ENCODE measurements around the gene STUM.
"Not testable (repeated sequence)": the region's sequence is repeated elsewhere in the genome, so short reads cannot be mapped to it uniquely, and the experiment has no call there.

STUM gene

DNA sequence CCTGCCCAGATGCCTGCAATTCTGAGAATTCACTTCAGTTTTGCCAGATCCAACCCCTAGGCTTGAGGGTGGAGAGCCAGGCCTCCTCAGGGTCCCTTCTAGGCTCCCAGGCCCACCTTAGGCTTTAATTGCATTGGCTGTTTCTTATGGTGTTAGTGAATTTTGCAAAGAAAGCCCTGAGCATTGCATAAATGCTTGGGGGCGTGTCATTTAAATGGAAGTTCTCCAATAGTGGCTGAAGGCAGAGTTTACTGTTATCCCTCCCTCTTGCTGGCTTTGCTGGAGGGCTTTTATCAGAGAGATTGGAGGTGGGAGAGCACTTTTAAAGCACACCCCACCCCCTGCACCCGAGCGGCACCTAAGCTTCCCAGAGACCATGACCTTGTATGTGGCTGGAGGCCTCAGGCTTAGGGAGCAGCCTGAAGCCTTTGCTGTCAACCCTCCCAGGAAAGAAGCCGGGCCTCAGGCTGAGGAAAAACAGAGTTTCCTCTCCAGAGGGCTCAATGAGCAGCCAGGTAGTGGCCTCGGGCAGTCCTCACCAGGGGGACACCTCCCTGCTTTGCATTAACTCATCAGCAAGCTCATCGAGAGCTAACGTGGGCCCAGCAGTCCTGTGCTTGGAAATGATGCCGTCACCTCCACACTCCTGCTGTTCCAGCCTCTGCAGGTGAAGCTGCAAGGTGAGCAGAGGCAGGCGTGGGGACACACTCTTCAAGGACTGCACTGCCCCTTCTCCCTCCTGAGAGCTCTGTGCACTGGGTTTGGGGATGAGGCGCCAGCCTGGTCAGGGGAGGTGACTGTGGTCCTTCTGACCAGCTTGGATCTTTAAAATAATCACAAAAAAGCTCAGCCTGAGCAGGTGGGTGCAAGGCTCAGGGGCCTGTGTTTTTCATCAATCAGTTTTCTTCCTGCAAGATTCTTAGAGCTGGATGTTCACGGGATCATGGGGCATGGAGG, 58.0 kb downstream of the STUM start:
- no peak for DNase-seq

DNA sequence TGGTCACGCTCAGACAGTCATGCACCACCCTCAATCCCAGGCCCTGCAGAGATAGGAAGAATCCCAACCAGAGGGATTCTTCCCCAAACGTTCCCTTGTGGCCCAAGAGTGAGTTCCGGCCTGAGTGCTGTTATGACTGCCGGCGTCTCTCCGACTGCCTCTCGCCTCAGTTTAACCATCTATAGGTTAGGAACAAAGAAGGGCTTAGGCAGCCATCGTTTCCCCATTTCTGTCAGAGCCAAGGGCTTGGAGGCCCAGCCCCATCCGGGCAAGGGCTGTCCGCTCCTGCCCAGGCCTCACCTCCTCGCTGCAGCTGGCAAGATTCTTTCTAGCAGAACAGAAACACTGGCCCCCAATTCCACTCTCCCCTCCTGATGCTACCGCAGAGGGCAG, 58.7 kb downstream of the STUM start:
- DNase-seq: no peak

DNA sequence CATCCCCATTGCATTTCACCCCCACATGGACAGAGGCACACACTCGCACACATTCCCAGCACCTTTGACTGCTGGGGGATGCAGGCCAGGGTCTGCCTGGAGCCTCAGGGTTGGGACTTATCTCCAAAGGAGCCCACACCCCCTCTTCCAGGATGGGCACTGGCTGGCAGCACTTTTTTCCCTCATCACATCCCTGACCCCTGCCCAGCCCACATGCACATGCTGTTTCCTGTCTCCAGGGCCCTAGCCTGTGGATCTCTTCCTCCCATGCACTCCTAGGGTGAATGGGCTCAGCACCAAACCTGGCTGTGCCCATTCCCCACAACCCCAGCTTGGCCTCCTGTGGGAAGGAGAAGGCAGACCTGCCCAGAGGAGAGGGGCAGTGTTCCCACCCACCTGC, 59.3 kb downstream of the STUM start:
- DNase-seq: no peak

DNA sequence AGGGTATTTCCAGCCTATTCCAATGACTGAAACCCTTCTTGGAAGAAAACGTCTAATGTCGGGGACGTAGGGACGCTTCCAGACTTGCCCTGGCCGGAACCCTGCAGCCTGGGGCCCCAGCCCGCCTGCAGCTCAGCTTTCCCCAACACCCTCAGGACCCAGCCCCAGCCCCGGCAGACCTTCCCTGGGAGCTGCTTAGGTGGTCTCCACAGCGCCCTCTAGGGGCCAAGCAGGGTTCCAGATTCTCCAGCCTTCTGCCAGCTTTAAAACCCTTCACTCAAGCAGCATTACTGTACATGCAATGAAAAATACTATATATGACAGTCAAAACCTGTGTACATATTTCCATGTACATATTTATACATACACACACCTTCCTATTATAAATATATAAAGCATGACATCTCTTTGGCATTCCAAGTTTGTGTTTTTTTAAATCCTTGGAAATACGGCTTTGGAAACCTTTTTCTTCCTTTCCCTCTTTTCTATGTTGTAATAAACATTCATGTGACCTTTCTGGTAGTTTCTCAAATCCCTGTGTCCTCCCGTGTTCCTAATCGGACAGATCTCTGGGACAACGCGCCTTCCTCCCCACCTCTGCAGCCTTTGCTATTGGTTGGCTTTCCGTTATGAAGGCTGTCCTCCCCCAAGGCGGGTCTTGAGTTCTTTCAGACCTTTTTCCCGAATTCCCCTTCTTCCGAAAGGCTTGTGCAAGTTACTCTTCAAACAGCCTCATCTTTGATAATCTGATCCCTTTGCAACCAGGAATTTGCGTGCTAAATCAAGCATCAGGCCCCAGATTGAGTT, 60.3 kb downstream of the STUM start:
- peak; percentile 61 for DNase-seq

DNA sequence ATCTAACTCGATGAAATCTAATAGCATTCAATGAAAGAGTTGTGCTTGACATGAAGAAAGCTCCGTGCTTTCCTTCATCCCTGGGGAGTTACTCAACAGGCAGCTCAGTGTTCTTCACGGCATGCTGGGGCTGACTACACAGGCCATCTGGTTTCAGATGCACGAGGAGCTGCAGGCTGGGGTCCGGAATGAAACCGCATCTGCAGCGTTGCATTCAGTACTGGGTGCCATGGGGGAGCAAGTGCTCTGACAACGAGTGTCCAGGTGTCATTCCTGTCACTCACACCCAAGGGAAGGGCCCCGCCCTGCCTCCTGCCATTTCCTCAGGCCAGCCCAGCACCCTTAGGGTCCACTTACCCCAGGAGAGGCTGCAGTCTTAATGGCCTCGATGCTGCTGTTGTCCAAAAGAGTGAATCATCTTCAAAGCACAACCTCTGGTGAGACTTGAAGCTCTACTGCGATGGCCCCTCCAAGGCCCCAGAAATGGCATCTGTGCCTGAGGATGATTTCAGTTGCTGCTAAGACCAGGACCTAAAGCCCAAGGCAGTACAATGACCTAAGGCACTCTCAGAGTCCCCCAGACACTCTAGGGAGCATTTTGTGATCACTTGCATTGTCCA, 61.4 kb downstream of the STUM start:
- no peak for DNase-seq

DNA sequence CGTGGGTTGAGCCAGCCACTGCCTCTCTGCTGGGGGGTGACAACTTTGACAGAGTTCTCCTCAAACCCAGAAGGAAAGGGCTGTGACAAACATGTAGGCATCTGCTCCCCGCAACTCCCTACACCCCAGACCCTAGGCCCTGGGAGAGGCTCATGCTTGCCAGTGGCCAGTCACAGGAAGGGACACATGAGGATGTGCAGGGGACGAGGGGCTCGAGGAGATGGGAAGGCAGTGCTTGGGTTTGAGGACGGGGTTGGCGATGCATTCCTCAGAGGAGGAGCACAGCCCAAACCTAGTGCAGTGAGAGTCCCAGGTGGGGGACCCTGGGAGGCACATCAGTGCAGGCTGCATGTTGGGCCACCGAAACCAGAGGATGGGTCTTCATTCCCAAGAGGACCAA, 62.1 kb downstream of the STUM start:
- no peak for DNase-seq

DNA sequence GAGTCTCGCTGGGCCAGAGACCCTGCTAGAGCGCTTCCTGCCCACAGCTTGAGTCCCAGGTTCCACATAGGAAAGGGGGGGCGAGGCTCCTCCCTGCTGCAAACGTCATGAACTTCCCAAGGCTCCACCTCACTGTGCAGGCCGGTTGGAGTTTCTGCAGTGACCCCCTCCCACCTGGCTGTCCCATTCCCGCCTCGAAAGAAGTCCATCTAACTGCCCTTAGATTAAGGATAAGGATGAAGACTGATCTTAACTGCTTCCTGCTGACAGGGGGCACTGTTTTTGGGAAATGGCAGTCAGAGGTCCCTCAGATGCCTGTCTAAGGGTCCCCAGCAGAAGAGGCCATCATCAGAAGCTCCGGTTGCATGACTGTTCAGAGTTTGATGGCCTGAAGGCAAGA, 62.7 kb downstream of the STUM start:
- DNase-seq: no peak

DNA sequence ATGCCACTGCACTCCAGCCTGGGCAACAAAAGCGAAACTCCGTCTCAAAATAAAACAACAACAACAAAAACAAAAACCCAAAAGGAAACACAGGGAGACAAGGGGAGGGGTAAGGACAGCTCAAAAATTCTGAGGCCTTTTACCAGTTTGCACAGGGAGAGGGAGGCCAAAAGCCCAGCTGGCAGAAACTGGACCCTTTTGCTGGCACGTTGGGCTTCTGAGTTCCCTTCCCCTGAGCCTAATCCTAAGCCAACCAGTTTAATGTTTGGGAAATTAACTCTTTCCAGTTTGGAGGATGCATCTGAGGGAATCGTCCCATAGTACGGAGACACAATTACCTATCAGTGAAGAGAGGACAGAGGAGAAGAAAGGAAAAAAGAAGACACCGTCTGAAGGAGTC, 63.4 kb downstream of the STUM start:
- DNase-seq: not testable (repeated sequence)

DNA sequence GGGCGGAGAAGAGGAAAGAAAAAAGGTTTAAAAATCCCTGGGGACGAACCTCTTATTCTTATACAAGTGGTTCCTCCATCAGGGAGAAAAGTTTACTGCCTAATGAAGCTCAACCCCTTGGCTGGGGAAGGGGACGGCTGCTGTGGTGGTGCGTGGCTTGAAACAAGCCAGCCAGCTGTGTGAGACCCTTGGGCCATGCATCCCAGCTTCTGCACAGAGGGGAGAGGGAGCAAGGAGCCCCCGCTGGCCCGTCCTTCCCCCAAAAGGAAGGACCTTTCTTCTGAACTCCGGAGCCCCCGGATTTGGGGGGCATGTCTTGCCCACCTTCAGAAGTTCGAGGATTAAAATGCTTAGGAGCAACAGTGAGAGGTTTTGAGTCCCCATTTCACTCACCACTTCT, 67.3 kb downstream of the STUM start:
- no peak for DNase-seq

DNA sequence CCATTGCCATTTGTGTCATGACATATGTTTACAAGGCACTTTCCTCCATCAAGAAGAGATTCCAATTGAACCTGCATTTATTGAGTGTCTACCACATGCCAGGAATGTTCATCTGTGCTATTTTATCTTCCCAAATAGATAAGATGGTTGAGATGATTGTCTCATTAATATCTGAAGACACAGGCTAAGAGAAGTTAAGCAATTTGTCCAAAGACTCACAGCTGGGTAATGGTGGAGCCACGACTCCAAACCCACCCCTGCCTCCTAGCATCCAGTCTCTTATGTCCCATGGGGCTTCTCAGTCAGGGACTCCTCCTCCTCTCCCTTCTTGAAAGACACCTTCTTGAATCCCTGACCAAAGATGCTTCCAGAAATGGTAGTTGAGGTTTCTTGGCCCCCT, 68.1 kb downstream of the STUM start:
- DNase-seq: no peak

DNA sequence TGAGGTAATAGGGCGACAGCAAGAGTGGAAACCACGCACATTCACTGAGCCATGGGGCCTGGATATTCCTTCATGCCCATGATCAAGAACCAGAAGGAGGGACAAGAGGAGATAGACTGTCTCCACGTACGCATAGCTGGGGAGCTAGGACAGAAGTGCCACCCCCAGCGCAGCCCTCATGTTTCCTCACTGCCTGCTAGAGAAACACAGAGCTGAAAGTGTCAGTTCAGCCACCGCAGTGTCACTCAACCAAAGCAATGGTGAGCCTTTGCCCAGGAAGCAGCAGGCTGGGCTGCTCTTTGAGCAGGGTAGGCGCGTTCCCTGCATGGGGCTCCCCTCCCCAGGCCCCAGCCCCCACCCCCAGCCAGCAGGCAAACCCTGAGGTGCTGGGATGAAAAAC, 68.5 kb downstream of the STUM start:
- DNase-seq: no peak

DNA sequence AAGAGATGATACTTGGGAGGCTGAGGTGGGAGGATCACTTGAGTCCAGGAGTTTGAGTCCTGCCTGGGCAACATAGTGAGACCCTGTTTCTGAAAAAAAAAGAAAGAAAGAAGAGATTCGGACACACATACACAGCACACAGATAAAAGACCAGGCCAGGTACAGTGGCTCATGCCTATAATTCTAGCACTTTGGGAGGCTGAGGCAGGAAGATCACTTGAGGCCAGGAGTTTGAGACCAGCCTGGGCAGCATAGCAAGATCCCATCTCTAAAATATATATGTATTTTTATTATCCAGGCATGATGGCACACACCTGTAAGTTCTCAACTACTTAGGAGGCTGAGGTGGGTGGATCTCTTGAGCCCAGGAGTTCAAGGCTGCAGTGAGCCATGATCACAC, 69.2 kb downstream of the STUM start:
- not testable (repeated sequence) for DNase-seq

DNA sequence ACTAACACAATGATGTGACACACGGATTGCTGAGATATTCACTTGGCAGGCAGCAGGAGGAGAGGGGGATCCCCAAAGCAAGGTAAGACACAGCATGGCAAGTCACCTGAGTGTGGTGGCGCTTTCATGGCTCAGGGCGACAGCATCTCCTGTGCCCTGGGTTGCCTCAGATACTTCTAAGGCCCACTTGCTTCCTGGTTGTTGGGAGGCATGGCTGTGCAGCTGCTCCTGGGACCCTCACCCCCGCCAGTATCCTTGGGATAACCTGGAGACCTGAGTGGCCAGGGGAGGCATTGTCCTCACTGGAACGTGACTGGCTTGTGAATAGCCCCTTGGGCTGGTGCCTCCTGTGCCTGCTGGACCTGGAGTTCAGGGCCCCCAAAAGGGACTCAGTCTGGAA, 69.8 kb downstream of the STUM start:
- no peak for DNase-seq

DNA sequence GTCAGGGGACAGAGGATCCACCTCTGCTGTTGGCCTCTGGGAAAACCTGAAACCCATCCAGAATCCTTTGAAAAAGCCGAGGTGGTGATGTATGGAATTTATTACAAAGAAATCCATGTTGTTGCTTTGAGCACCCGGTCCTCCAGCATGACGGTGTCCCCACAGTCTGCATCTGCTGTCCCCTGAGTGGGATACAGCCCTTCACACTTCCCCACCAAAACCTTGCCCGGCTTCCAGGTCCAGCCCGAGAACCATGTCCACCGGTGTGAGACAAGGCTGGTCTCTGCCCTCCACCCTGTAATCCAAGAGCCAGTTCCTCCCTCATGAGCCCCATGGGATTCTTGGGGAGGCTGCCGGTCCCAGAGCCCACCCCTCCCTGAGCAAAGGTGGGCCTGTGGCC, 70.5 kb downstream of the STUM start:
- DNase-seq: no peak

DNA sequence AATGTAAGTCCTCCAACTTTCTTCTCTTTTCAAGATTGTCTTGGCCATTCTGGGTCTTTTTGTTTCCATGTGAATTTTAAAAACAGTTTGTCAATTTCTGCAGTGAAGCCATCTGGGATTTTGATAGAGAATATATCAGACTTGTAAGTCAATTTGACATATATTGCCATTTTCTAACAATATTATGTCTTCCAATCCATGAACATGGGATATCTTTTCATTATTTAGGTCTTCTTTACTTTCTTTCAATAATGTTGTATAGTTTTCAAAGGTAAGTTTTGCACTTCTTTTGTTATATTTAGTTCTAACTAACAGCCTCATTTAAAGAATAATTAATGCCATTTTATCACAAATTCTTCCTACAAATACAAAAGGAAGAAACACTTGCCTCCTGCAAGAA, 73.4 kb downstream of the STUM start:
- DNase-seq: no peak

DNA sequence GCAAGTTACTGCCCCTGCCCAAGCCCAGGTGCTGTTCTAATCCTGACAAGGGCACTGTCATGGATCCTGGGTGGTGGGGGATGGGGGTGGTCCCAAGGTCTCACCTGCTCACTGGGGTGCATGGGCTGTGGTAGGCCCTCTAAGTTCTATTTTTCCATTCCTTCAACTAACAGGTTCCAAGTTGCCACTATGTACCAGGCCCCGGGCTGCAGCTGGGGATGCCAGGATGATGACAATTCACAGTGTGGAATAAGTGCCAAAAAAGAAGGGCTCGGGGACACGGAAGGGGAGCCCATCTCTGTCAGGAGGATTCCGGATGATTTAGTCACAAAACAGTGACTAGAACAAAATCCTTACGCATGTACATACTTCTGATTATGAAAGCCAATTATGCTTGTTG, 76.0 kb downstream of the STUM start:
- no peak for DNase-seq

DNA sequence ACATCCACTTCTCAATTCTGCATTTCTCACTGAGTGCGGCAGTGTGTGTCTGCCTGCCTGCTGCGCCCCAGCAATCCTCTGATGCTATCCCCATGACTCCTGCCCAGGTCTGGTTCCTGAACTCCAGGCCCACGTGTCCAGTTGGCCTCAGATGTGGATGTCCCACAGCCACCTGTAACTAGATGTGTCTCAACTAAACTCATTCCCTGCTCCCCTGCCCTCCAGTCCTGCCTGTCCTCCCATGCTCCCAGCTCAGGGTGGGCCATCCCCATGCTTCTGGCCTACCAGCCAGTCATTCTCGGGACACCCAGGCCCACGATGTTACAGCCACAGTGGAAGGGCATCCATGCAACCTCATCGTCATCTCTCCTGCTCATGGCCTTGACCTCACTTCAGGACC, 76.8 kb downstream of the STUM start:
- DNase-seq: no peak

DNA sequence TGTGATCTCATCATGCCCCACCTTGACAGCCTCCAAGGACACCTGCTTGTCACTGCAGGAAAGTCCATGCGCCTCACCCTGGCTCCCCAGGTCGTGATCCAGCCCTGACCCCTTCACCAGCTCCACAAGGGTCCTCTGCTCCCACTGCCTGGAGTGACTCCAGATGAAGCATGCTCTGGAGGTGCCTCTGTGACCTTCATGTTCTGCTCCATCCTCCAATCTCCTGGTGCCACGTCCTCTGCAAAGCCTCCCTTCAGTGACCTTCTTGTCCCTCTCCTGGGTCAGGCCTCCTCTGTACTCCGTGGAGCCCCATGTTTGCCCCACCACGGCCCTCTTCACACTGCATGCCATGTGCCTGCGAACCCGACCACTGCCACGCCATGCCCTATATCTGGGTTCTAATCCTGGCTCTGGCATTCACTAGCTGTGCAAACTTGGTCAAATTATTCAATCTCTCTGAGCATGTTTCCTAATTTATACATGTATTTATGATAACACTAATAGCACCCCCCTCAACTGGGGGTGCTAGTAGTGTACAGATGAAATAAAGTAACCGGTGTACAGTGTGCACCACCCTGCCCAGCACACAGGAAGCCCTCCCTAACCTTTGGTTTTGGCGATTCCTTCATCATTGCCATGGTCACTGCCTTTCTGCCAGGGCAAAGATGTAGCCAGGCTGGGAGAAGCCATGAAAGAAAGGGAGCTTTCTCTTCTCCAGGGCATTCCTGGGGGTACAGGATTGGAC, 77.4 kb downstream of the STUM start:
- DNase-seq: no peak

DNA sequence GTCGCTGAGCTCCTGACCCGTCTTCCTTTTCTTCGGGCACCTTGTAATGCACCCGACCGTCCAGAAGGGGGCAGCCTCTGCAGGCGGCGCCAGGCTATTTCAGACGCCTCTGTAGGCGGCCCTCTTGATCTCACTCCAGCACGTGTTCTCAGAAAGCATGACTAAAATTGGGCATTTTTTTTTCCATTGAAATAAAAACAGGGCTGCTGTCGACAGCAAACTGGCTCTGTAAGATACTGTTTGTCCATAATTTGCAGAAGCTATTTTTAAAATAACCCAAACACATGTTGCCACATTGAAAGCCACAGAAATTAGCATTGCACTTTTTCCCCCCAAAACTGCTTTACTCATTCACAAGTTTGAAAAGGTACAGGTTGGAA, 78.0 kb downstream of the STUM start:
- DNase-seq: peak; percentile 73

DNA sequence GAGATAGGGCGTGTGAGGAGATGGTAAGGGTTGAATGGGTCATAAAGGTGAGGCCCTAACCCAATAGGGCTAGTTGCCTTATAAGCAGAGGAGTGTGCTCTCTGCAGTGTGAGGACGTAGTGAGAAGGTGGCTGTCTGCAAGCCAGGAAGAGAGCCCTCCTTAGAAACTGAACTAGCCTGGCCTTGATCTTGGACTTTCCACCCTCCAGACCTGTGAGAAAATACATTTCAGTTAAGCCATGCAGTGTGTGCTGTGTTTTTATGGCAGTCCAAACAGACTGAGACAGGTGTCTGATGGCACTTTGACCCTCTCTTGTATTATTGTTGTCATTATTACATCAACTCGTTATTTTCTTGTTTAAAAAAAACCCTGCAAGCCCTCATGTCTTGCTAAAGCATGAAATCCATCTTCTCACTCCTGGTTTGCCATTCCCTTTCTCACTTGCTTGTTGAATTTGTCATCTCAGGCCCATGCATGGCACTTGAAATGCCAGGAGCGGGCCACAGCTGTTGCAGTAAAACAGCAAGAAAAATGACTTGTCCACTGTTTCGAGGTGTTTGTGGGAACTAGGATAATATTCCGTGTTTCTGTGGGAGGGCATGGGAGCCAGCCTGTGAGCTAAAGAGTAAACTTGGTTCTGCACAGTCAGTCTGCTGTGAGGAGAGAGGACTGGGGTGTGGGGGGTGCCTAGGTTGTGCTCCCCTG, 78.6 kb downstream of the STUM start:
- DNase-seq: no peak

DNA sequence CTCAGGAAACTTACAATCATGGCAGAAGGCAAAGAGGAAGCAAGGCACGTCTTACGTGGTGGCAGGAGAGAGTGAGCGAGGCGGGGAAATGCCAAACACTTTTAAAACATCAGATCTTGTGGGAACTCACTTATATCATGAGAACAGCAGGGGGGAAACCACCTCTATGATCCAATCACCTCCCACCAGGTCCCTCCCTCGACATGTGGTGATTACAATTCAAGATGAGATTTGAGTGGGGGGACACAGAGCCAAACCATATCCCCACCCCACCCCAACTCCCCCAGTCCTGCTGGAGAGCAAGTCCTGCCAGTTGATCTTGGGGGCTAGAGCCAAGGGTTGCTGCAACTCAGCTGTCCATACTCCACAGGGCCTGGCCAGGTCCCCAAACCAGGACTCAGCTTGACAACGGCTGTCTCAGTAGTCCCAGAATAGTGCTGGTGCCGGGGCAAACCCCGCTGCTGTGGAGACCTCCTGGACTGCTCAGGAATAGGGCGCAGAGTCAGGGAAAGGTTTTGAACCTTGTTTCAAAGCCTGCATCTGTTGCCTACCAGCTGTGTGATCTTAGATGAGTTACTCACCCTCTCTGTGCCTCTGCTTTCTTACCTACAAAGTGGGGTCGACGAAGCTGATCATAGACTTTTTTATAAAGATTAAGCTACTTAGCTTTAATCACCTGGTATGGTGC, 79.5 kb downstream of the STUM start:
- DNase-seq: no peak

All from CD4-positive, alpha-beta T cell treated with Interferon gamma for 1 hour (primary cell).